GM21576 (cell line): Measurements from ENCODE around the gene TRIM40.
"Not testable (repeated sequence)": the region's sequence is repeated elsewhere in the genome, so short reads cannot be mapped to it uniquely, and the experiment has no call there.

Experiments used
- ATAC-seq: cut with Tn5 transposase; IDR thresholded peaks from one replicate; pipeline ENCODE4 v1.9.1; 2021; ENCODE audit warnings: mild to moderate bottlenecking, moderate library complexity; ENCODE audit not compliant: unreplicated experiment

TRIM40 gene

DNA sequence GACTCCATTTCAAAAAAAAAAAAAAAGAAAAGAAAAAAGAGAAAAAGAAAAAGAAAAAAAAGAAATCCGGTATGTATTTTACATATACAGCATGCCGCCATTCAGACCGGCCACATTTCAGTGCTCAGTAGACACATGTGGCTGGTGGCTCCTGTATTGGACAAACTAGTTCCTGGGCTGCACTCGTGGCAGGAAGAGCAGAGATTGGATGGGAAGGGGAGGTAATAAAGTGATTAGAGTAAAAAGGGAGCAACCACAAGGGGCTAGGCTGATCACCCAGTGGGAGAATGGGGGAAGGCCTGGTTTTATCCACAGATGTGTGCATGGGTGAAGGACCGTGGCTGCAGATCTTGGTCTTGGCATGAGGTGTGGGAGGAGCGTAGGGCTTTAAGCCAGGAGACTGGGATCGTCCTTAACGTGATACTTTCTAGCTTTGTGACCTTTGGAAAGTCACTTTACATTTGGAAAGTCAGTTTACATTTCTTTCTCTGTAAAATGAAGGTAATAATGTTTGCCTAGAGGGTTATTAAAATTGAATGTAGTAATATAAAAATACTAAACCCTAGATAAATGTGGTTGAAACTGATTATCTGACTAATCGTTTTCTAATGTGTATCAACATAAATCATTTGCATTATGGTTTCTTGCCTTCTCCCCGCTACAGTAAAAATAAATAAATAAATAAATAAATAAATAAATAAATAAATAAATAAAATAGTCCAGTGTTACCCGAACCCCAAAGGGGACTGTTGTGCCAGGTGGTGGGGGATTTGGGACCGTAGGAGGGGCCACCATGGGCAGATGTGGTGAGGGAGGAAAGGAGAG, 26.5 kb downstream of the TRIM40 start:
- no peak for ATAC-seq

DNA sequence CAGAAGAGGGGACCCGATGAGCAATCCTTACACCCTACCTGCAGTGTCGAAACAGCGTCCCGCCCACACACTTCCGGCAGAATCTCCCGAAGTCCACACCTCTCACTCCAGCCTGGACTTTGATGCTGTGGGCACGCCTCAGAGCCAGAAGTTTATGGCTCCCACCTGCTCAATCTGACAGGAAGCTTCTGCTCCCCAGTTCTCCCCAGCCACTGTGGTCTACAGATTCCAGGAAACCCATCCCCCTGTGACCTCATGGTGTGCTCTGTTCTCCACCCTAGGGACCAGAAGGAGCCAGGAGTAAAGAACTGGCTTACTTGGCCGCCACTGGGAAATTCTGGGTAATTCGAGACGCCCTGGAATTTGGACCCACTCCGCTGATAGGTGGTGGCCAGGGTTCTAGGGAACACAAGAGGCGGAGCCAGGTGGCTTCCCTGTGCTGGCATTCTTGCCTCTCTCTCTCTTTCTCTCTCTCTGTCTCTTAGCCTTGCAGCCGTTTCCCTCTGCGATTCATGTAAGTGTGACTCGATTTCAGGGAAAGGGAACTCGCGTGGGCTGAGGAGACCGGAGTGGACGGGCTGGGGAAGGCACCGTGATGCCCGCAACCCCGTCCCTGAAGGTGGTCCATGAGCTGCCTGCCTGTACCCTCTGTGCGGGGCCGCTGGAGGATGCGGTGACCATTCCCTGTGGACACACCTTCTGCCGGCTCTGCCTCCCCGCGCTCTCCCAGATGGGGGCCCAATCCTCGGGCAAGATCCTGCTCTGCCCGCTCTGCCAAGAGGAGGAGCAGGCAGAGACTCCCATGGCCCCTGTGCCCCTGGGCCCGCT, 27.4 kb downstream of the TRIM40 start, which contains the start of gene TRIM15:
Gene TRIM15 (plus strand): TSS at position 457 of the 828 bp plus-strand sequence. CDS start 139 bp downstream, at position 596.
- ATAC-seq, result no peak

DNA sequence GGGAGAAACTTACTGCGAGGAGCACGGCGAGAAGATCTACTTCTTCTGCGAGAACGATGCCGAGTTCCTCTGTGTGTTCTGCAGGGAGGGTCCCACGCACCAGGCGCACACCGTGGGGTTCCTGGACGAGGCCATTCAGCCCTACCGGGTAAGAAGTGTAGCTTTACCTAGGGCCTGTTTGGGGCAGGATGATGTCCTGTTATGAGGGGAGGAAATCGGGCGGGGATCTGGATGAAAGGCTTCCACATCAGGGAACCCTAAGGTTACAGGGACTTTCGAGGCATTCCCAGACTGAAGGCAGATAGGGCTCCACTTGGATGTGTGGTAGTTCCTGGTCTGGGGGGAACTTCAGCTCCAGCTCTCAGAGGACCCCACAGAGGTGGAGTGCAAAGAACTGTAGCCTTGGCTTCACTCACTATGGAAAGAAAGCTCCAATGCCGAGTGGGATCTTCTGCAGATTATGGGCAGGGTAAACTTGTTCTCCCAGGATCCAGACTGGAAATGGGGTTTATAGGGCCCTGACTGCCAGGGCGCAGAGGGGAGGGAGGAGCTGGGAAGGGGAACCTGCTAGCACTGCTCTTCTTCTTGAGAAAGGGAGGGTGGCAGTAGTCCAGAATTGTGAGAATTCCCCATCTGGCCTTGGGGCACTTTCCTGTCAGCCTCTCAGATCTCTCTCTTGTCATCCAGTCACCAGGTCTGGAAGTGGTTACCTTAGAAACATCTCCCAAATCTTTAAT, 28.1 kb downstream of the TRIM40 start:
- no peak for ATAC-seq

DNA sequence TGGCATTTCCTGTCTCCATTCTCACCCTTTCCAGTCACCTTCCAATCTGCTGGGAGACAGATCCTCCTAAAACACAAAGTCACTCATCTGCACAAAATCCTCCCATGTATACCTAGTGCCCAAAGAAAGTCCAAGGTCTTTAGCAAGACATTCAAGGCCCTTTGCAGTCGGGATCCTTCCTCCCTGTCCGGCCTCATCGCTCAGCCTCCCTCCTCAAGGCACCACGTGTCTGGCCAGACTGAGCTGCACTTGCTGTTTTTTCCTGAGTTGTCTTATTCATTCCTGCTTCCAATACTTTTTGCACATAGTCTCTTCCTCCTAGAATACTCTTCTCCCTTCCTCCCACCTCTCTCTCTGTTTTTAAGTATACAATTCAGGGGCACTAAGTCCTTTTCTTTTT, 28.8 kb downstream of the TRIM40 start:
- ATAC-seq, result no peak

DNA sequence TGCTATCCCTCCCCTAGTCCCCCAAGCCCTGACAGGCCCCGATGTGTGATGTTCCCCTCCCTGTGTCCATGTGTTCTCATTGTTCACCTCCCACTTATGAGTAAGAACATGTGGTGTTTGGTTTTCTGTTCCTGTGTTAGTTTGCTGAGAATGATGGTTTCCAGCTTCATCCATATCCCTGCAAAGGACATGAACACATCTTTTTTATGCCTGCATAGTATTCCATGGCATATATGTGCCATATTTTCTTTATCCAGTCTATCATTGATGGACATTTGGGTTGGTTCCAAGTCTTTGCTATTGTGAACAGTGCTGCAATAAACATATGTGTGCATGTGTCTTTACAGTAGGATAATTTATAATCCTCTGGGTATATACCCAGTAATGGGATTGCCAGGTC, 29.3 kb downstream of the TRIM40 start:
- ATAC-seq, result not testable (repeated sequence)

DNA sequence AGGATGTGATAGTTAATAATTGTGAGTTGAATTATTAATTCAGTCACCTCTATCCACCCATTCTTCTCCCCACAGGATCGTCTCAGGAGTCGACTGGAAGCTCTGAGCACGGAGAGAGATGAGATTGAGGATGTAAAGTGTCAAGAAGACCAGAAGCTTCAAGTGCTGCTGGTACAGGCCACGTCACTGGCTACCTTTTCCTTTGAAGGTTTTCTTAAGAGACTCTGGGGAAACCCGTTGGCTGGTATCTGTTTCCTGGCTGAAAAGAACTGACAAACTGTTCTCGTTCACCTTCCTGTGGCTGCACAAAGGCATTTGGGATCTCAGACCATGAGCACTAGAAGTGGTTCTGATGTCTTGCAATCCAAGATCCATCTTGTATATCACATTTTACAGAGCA, 31.2 kb downstream of the TRIM40 start:
- ATAC-seq, result no peak

DNA sequence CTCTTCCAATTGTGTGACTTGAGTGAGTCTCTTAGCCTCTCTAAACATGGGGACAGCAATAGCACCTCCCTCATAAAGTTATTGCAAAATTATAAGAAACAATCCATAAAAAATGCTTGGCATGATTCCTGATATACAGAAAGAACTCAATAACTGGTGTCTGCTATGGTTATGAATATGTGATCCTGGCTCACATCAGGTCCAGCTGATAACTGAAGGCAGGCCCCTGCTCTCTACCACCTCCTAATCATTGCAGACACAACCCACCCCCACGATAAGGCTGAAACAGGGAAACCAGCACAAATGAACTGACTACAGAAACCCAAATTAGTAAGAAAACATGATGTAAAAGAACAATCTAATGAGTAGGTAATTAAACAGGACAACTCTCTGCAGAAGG, 32.8 kb downstream of the TRIM40 start:
- no peak for ATAC-seq

DNA sequence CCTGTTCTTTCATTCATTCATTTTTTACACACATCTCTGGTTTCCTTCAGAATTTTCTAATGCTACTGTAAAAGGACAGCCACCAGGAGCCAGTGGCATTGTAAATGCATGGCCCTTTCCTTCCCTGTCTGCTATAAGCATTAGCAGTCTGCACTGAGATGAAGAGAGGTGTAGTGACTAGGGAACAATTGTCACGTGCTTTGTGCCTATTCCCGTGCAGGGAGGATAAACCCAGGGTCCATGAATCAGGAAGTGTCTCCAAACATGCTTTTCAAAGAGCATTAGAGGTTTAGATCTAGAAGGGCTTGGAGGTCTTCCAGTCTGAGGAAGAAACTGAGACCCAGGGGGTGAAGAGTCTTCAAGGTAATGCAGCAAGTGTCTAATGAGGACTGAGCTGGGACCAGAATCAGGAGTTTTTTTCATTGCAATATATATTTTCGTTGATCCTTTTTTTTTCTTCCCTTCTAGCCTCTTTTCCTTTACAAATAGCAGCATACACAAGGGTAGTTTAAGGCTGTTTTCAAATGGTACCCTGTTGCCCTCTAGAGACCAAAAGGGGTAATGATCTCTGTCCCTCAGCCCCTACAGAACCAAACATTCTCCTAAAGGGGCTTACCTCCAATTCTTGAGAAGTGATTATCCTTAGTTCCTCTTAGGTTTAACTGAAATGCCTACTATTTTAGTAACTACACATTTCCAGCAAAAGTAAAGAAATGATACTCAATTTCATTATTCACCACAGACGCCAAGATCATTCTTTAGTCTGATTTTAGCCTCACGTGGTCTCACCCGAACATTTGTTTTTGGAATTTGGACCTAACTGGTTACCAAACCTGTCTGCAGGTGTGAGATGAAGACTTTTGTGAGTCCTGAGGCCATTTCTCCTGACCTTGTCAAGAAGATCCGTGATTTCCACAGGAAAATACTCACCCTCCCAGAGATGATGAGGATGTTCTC, 34.0 kb downstream of the TRIM40 start:
- ATAC-seq, result no peak

DNA sequence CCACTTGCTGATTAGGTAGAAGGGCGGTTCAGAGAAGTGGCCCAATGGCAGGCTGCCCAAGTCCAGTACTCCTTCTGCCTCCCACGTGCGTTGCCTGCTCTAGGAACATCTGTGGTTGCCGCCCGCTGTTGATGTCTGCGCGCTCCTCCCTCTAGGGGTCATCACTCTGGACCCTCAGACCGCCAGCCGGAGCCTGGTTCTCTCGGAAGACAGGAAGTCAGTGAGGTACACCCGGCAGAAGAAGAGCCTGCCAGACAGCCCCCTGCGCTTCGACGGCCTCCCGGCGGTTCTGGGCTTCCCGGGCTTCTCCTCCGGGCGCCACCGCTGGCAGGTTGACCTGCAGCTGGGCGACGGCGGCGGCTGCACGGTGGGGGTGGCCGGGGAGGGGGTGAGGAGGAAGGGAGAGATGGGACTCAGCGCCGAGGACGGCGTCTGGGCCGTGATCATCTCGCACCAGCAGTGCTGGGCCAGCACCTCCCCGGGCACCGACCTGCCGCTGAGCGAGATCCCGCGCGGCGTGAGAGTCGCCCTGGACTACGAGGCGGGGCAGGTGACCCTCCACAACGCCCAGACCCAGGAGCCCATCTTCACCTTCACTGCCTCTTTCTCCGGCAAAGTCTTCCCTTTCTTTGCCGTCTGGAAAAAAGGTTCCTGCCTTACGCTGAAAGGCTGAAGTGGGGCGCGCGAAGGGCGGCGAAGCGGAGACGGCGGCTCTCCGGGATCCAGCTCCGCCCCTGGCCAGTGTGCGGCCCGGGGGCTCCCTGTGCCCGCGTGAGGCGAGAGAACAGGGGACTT, 35.9 kb downstream of the TRIM40 start:
- no peak for ATAC-seq

DNA sequence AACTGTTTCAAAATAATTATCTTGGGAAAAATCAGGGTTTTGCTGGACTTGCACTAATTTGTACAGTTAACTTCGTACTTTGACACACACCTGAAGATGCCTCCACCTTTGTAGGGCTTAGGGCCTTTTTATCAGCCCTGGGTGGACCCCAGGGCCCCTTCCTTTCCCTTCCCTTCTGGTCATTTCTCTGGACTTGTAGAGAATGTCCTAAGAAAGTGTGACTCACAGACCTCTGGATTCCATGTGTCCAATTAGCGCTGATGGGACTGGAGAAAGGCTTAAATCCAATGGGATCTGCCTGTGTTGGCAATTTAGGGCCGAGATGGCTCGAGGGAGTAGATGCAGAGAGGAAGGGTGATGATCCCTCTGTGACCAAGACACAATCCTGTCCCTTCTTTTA, 36.7 kb downstream of the TRIM40 start:
- no peak for ATAC-seq

DNA sequence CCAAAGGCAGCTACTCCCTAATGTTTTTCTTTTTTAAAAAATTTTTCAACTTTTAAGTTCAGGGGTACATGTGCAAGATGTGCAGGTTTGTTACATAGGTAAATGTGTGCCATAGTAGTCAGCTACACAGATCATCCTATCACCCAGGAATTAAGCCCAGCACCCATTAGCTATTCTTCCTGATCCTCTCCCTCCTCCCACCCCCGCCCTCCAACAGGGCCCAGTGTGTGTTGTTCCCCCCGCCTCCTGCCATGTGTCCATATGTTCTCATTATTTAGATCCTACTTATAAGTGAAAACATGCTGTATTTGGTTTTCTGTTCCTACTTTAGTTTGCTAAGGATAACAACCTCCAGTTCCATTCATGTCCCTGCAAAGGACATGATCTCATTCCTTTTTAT, 39.8 kb downstream of the TRIM40 start:
- no peak for ATAC-seq

DNA sequence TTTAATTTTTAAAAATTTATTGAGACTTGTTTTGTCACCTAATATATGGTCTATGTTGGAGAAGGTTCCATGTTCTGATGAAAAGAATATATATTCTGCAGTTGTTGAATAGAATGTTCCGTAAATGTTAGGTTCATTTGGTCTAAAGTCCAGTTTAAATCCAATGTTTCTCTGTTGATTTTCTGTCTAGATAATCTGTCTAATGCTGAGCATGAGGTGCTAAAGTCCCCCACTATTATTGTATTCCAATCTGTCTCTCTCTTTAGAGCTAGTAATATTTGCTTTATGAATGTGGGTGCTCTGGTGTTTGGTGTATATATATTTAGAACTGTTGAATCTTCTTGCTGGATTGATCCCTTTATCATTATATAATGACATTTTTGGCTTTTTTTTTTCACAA, 42.9 kb downstream of the TRIM40 start:
- no peak for ATAC-seq

DNA sequence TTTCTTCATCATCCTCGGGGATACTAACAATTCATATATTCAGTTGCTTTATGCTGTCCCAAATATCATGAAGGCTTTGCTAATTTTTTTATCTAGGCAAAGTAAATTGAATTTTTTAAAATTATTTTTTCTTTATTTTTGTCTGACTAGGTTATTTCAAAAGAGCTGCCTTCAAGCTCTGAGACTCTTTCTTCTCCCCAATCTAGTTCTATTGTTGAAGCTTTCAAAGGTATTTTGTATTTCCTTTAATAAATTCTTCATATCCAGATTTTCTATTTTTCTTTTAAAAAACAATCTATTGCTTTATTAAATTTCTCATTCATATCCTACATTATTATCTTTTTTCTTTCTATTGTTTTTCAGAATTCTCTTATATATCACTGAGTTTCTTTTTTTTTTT, 44.2 kb downstream of the TRIM40 start:
- no peak for ATAC-seq

DNA sequence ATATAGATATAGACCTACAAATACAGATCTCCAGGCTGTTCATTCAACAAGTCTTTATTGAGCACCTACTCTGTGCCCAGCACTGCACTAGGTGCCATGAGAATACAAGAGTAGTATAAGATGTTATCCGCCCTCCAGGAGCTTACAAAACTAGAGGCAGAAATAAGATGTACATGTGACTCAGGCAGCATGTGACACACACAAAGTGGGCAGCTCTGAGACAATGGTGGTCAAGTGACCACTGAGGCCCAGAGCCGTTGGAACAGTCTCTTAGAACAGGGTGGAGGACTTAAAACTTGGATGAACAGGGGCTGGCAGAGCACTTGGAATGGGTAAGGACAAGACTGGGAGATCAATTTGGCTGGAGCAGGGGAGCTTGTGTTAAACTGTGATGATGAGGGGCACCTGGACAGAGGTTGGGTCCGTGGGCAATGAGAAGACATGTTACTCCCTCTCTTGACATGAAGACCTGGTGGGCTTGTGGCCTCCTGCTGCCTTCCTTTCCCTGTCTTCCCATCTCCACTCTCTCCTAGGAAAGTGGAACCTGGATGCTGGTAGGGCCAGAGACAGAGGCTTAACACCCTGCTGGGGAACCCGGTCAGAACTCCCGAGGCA, 48.6 kb downstream of the TRIM40 start:
- no peak for ATAC-seq

DNA sequence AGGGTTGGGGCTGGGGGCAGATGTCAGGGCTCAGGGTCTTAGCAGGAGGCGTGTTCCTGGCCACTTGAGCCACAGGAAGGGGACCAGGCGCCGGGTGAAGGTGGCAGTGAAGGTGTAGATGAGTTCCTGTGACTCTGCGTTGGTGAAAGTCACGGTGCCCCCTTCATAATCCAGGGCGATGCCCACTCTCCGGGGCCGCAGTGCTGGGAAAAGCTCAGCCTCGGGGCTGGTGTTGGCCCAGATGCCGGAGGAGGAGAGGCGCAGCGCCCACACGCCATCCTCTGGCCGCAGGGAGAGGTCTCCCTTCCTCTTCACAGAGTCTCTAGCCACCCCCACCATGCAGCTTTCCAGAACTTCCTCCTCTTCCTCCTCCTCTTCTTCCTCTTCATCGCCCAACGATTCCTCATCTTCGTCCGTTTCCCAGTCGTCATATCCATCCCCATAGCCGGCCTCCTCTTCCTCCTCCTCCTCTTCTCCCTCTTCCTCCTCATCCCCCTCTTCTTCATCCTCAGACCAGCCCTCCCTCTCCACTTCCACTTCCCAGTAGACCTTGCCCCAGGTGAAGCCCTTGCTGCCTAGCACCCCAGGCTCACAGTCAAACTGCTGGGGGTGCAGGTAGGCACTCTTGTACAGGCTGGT, 50.0 kb downstream of the TRIM40 start:
- ATAC-seq, result no peak

DNA sequence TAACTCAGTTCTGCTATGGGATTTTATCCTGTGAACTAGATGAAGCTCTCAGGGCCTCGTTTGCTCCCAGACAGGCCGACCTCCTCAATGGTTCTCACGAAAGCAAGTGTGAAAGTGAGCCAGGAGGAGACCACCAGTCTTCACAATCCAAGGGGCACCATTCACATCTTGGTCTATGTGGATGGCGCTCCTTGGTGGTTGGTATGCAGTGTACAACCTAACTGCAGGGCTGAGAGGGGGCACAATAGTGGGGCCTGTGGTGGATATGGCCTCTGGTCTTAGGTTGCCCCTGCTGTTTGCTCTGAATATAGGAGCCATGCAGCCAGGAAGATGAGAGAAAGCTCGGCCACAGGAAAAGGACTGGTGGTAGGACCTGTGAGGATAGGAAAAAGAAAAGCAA, 52.6 kb downstream of the TRIM40 start:
- ATAC-seq, result no peak

DNA sequence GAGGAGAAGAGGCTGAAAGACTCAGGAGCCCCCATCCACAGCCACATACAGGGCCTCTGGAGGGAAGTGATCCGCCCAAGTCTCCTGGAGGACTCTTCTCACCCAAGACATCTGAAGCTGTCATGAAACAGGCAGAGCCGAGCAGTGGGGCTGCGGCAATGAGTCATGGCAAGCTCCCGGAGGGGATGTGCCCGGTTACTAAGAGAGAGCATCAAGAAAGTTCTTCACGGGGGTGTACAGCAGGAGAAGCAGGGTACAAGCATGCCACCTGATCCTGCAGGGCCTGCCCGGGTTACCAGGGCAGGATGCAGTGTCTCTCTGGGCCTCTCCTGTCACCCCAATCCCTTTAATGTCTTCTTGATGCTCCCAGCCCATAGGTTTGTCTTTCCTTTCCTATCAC, 56.1 kb downstream of the TRIM40 start:
- no peak for ATAC-seq
